ENCODE results near the gene CIDEA.

The CIDEA gene

DNA sequence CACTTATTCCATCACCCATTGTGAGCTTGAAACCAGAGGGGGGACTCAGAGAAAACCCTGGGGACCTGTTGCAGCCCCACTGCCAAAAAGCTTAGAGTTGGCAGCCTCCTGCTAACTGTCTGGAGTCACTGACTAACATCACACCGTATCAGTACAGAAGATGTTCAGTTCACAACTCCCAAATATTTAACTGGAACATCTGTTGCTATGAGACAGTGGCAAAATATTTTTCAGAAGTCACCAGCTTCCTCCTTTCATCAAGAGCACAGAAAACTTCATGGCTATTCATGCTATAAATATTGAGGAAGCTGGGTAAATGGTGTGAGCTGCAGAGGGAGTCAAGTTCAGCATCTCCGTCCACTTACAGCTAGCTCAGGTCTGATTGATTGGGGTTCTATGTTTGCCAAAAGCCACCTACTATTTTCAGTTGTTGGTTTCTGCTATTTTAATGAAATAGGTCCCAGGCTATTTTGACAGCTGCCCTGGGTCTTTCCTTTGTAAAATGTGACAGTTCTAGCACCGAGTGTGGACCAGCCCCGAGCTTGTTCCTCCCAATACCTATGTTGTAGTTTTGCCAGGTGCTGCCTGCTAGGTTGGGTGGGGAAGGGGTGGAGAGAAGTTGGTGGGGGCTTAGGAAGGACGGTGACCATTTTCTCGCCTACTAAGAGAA is 63.6 kb downstream of the CIDEA start:
- no peak for DNase-seq

DNA sequence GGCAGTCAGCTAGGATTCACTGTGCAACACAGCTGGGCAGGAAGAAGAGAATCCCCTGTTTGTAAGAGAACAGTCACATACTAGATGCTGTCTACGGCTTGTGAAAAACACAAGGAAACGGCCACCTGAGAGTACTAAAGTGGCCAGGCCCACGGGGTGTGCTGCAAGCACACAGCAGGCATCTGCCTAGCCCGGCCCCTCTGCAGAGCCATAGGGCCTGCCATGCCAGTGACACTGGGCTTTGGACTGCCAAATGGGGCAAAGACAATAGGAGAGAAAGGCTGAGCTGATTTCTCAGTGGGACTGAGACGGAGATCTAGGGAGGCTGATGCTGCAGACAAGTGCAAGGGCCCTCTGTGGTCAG is 64.2 kb downstream of the CIDEA start:
- DNase-seq, result no peak

- DNase-seq, result no peak
Observed at GRCh38 chr18:12318857-12319256, 64.7 kb downstream of the CIDEA start.

DNA sequence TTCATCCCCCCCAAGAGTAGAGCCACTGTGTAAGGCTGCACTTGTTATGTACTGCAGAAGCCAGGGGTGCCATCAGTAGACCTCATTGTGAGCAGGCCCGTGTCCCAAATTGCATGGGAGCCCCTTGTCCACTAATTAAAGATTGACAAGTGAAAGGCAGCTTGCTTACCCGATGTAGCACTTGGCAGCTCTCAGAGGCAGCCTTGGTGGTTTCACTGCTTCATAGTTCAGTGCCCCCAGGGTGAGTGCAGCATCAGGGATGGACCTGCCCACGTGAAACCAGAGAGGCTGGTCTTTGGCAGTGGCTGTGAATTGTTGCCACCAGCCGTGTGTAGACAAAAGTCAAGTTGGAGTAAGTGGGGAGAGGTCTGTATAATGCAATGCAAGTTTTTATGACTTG is 67.2 kb downstream of the CIDEA start:
- DNase-seq, result no peak

- no peak for DNase-seq
Observed at GRCh38 chr18:12324991-12325725, 71.0 kb downstream of the CIDEA start.

DNA sequence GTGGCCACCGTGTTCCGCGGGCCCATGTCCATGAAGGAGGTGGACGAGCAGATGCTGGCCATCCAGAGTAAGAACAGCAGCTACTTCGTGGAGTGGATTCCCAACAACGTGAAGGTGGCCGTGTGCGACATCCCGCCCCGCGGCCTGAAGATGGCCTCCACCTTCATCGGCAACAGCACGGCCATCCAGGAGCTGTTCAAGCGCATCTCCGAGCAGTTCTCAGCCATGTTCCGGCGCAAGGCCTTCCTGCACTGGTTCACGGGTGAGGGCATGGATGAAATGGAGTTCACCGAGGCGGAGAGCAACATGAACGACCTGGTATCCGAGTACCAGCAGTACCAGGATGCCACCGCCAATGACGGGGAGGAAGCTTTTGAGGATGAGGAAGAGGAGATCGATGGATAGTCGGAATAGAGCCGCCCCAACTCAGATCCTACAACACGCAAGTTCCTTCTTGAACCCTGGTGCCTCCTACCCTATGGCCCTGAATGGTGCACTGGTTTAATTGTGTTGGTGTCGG is 71.6 kb downstream of the CIDEA start:
- DNase-seq, result no peak

- no peak for DNase-seq
Observed at GRCh38 chr18:12326711-12327460, 72.7 kb downstream of the CIDEA start.

All from amygdala (tissue), 56 donors.